Measurements from ENCODE around the gene ARF1.

DNA sequence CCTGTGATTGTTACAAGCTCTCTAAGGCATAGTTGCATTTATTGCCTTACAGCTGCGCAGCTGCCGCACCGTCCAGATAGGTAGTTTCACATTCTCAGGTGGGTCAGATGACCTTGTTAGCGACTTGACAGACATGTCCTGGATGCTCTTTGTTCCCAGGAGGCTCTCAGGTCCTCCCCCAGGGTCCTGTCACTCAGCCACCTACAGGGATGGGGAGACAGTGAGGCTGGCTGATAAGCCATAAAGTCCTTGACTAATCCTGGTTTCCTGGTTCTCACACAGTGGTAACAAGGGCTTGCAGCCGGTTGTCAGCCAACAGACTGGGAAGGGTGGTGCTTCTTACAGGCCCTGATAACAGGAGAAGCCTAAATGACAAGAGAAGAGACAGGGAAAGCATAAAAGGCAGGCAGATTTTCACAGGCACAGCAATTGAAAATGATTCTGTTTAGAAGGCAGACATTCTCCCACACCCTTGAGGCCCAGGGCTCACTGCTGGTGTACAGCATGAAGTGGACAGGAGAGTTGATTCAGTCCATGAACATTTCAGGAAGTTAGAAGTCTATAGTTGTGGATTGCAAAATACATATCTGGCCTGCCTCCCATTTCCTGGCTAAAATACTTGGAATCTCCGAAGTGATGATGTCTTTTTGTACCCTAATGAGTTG, 2.9 kb downstream of the ARF1 start:
- TF ChIP-seq, protein P1, sequence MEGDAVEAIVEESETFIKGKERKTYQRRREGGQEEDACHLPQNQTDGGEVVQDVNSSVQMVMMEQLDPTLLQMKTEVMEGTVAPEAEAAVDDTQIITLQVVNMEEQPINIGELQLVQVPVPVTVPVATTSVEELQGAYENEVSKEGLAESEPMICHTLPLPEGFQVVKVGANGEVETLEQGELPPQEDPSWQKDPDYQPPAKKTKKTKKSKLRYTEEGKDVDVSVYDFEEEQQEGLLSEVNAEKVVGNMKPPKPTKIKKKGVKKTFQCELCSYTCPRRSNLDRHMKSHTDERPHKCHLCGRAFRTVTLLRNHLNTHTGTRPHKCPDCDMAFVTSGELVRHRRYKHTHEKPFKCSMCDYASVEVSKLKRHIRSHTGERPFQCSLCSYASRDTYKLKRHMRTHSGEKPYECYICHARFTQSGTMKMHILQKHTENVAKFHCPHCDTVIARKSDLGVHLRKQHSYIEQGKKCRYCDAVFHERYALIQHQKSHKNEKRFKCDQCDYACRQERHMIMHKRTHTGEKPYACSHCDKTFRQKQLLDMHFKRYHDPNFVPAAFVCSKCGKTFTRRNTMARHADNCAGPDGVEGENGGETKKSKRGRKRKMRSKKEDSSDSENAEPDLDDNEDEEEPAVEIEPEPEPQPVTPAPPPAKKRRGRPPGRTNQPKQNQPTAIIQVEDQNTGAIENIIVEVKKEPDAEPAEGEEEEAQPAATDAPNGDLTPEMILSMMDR (conservative IDR thresholded peaks at IDR 0.05; ENCODE audit: low read depth, low read length) = no peak
- no peak for TF ChIP-seq EZH2 (IDR thresholded peaks at IDR 0.05; ENCODE audit: borderline replicate concordance, low read depth, low read length, poor library complexity, severe bottlenecking)
